HepG2 (cell line): ENCODE measurements around the gene ECHDC1. TPM values are rescaled to one million over a fixed set of nuclear protein-coding genes. Genes with fewer than 3 reads are reported as not detected.

Experiments used
- ATF1 ChIP-seq: IDR thresholded peaks from 2 replicates; pipeline ENCODE4 v1.6.1; 2016; ENCODE audit warnings: mild to moderate bottlenecking, control low read depth
- ATF2 ChIP-seq: sonication (generic); formaldehyde crosslinking; IDR thresholded peaks from 2 replicates; pipeline ENCODE4 v1.4.0; 2020; ENCODE audit warnings: missing genetic modification reagents
- CCAR2 ChIP-seq: fragments of 200-400 bp; formaldehyde crosslinking; optimal IDR thresholded peaks from 2 replicates; pipeline ENCODE3; 2018; ENCODE audit warnings: low read depth, mild to moderate bottlenecking, low read length, moderate library complexity
- DPF2 ChIP-seq: sonication (generic); formaldehyde crosslinking; IDR thresholded peaks from 2 replicates; pipeline ENCODE4 v1.4.0; 2020; ENCODE audit warnings: mild to moderate bottlenecking, low read depth, missing genetic modification reagents, borderline replicate concordance
- GATAD1 ChIP-seq: IDR thresholded peaks from 2 replicates; pipeline ENCODE4 v1.6.1; 2016; ENCODE audit warnings: missing genetic modification reagents, missing compliant biosample characterization
- HHEX ChIP-seq: IDR thresholded peaks from 2 replicates; pipeline ENCODE4 v1.6.1; 2016; ENCODE audit warnings: control low read depth
- MXD4 ChIP-seq: IDR thresholded peaks from 2 replicates; pipeline ENCODE4 v1.6.1; 2016; ENCODE audit warnings: mild to moderate bottlenecking, missing biosample characterization, missing genetic modification reagents
- MYPOP ChIP-seq: sonication (generic); formaldehyde crosslinking; IDR thresholded peaks from 2 replicates; pipeline ENCODE4 v1.8.1; 2023; ENCODE audit warnings: mild to moderate bottlenecking, moderate library complexity, missing genetic modification reagents
- MZF1 ChIP-seq: sonication (generic); formaldehyde crosslinking; IDR thresholded peaks from 2 replicates; pipeline ENCODE4 v1.8.1; 2023; ENCODE audit warnings: mild to moderate bottlenecking, missing genetic modification reagents, borderline replicate concordance
- NFE2L1 ChIP-seq: sonication (generic); formaldehyde crosslinking; IDR thresholded peaks from 2 replicates; pipeline ENCODE4 v1.4.0; 2020; ENCODE audit warnings: missing genetic modification reagents, mild to moderate bottlenecking, borderline replicate concordance
- PHB2 ChIP-seq: fragments of 450-650 bp; IDR thresholded peaks from 2 replicates; pipeline ENCODE4 v1.6.1; 2018; ENCODE audit not compliant: partially characterized antibody
- PHF21A ChIP-seq: sonication (generic); formaldehyde crosslinking; IDR thresholded peaks from 2 replicates; pipeline ENCODE4 v1.5.0; 2020; ENCODE audit warnings: mild to moderate bottlenecking, missing genetic modification reagents
- RFX1 ChIP-seq: fragments of 450-650 bp; IDR thresholded peaks from 2 replicates; pipeline ENCODE4 v1.6.1; 2017
- SIN3B ChIP-seq: fragments of 150-350 bp; IDR thresholded peaks from 2 replicates; pipeline ENCODE4 v1.6.1; 2014; ENCODE audit warnings: low read length
- THAP9 ChIP-seq: sonication (generic); formaldehyde crosslinking; IDR thresholded peaks from 2 replicates; pipeline ENCODE4; 2020; ENCODE audit warnings: missing genetic modification reagents, mild to moderate bottlenecking, borderline replicate concordance
- ZBTB46 ChIP-seq: sonication (generic); formaldehyde crosslinking; IDR thresholded peaks from 2 replicates; pipeline ENCODE4 v1.4.0; 2020; ENCODE audit warnings: mild to moderate bottlenecking, missing genetic modification reagents, borderline replicate concordance
- ZNF225 ChIP-seq: sonication (generic); formaldehyde crosslinking; IDR thresholded peaks from 2 replicates; pipeline ENCODE4 v1.4.0; 2020; ENCODE audit warnings: mild to moderate bottlenecking, missing genetic modification reagents
- ZNF264 ChIP-seq: sonication (generic); formaldehyde crosslinking; IDR thresholded peaks from 2 replicates; pipeline ENCODE4 v1.4.0; 2020; ENCODE audit warnings: missing genetic modification reagents
- ZNF530 ChIP-seq: sonication (generic); formaldehyde crosslinking; IDR thresholded peaks from 2 replicates; pipeline ENCODE4 v1.5.0; 2020; ENCODE audit warnings: low read depth, mild to moderate bottlenecking, missing genetic modification reagents
- ZNF563 ChIP-seq: sonication (generic); formaldehyde crosslinking; IDR thresholded peaks from 2 replicates; pipeline ENCODE4 v1.8.0; 2022; ENCODE audit warnings: mild to moderate bottlenecking, moderate library complexity, missing genetic modification reagents
- ZNF644 ChIP-seq: IDR thresholded peaks from 2 replicates; pipeline ENCODE4 v1.6.1; 2016; ENCODE audit warnings: low read depth
- ZNF83 ChIP-seq: sonication (generic); formaldehyde crosslinking; IDR thresholded peaks from 2 replicates; pipeline ENCODE4 v1.4.0; 2020; ENCODE audit warnings: missing genetic modification reagents, mild to moderate bottlenecking, borderline replicate concordance
- polyA plus RNA-seq, 8 experiments: library from polyadenylated mRNA; depleted of rRNA in 3 of 8; stranded (reverse) in 7 of 8; unstranded in 1 of 8; fragments of >200 nt; fragmentation: Illumina TruSeq in 4 of 8; extraction: Trizol in 4 of 8; gene quantifications; 2 replicates each; pipeline versions ENCODE4 v1.2.1 to v1.2.3, GENCODE V29; 2011 to 2016; ENCODE audit warnings: low read depth in 4 of 8, missing spikeins in 1 of 8, mixed read lengths in 1 of 8; ENCODE audit not compliant: insufficient read depth in 1 of 8
- total RNA-seq, 5 experiments: library from RNA; depleted of rRNA; stranded (reverse); fragments of >200 nt; fragmentation: Illumina TruSeq; extraction: Trizol; gene quantifications; 2 replicates each; pipeline ENCODE4 v1.2.3, GENCODE V29; 2016; ENCODE audit warnings: low read depth in 1 of 5

The ECHDC1 gene
- total and polyA plus RNA-seq, 2 of the 13 experiments (the other 11 are each of a cell fraction or from before 2014, with no cell fraction given), result 32.8 to 98.1 TPM

GRCh38 chr6:127266892-127267645, 76.3 kb downstream of the ECHDC1 start (continued):
- TF ChIP-seq THAP9 (CRISPR knock-in tag) (peak; percentile 85; the same call in 1 of the 2 replicates), ZNF225 (CRISPR knock-in tag) (0 out of 2 replicates have a peak, but pooled peaks have one; percentile 46), ZNF530 (CRISPR knock-in tag) (no peak; the same call in 1 of the 2 replicates), PHB2 (no peak), MYPOP (CRISPR knock-in tag) (peak; percentile 76; the same call in 1 of the 2 replicates), DPF2 (CRISPR knock-in tag) (no peak), MXD4 (CRISPR knock-in tag) (peak; percentile 69; the same call in 1 of the 2 replicates), ZBTB46 (CRISPR knock-in tag) (peak; percentile 65; the same call in 1 of the 2 replicates), MZF1 (CRISPR knock-in tag) (peak; percentile 68; the same call in 1 of the 2 replicates), NFE2L1 (CRISPR knock-in tag) (no peak), PHF21A (peak; percentile 75), ZNF83 (CRISPR knock-in tag) (no peak; the same call in 1 of the 2 replicates), ZNF563 (CRISPR knock-in tag) (peak; percentile 78), HHEX (CRISPR knock-in tag) (no peak), SIN3B (no peak), RFX1 (no peak), ZNF644 (CRISPR knock-in tag) (no peak), CCAR2 (no peak), ATF2 (CRISPR knock-in tag) (peak; percentile 20; the same call in 1 of the 2 replicates), ATF1 (CRISPR knock-in tag) (no peak), GATAD1 (CRISPR knock-in tag) (peak; percentile 77; the same call in 1 of the 2 replicates), ZNF264 (CRISPR knock-in tag) (peak; percentile 45)
